ENCODE measurements around the gene ACYP2.

DNA sequence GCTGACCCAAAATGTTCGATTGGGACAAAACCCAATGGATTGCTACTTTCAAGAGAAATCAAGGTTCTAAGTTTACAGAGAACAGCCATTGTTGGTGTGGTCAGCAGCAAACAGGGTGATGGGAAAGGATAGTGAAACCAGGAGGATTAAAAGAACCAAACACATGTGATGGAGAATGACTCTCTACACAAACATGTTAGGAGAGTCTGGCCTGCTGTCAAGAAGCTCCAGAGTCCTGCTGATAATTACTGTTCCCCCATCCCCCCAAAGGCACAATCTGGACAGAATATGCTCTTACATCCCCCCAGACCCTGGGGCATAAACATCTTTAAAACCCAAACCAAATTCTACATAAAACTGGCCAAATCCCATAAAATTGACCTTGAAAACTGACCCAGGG, 32.0 kb upstream of the ACYP2 start:
- no peak for TF ChIP-seq EZH2 (IDR thresholded peaks at IDR 0.05; ENCODE audit: insufficient read depth, poor library complexity, severe bottlenecking)
- TF ChIP-seq EZH2phosphoT487 (IDR thresholded peaks at IDR 0.05; ENCODE audit: insufficient read depth, low read depth) = no peak

Data from GM23248 (cell line).